Muscle of arm (tissue), 12 donors: ENCODE measurements around the gene SDK2. TPM values are rescaled to one million over a fixed set of nuclear protein-coding genes. Genes with fewer than 3 reads are reported as not detected.
"Not testable (repeated sequence)": the region's sequence is repeated elsewhere in the genome, so short reads cannot be mapped to it uniquely, and the experiment has no call there.

Source experiments
- DNase-seq: peaks from one replicate; pipeline ENCODE4 v3.0.0-alpha.2; 2013
- polyA plus RNA-seq, 12 donors: library from polyadenylated mRNA; unstranded; fragments of 120-200 nt; gene quantifications; one replicate each; pipeline ENCODE4 v1.2.1, GENCODE V29; 2013; ENCODE audit not compliant: insufficient read length in 12 of 12

The SDK2 gene
- polyA plus RNA-seq, 12 donors, result 14.0 to 38.3 (median 28.7) TPM

GRCh38 chr17:73348018-73348828, 296.0 kb downstream of the SDK2 start:
- no peak for DNase-seq

- DNase-seq, result no peak
Measured at GRCh38 chr17:73347351-73347750, 296.9 kb downstream of the SDK2 start.

GRCh38 chr17:73346501-73347162, 297.6 kb downstream of the SDK2 start:
- DNase-seq, result no peak

GRCh38 chr17:73343739-73344454, 300.3 kb downstream of the SDK2 start:
- DNase-seq, result peak; percentile 31

- peak; percentile 85 for DNase-seq
Measured at GRCh38 chr17:73343168-73343634, 301.0 kb downstream of the SDK2 start.

GRCh38 chr17:73342541-73343167, 301.6 kb downstream of the SDK2 start:
- no peak for DNase-seq

- DNase-seq, result peak; percentile 64
Measured at GRCh38 chr17:73342050-73342522, 302.2 kb downstream of the SDK2 start.

- DNase-seq, result no peak
Measured at GRCh38 chr17:73341350-73342049, 302.7 kb downstream of the SDK2 start.

- no peak for DNase-seq
Measured at GRCh38 chr17:73340093-73340596, 304.1 kb downstream of the SDK2 start.

GRCh38 chr17:73338566-73339197, 305.6 kb downstream of the SDK2 start:
- no peak for DNase-seq

- DNase-seq, result peak; percentile 65
Measured at GRCh38 chr17:73338050-73338521, 306.2 kb downstream of the SDK2 start.

GRCh38 chr17:73337330-73337710, 306.9 kb downstream of the SDK2 start:
- DNase-seq, result no peak

GRCh38 chr17:73336408-73337329, 307.6 kb downstream of the SDK2 start:
- DNase-seq, result peak; percentile 38

- DNase-seq, result no peak
Measured at GRCh38 chr17:73335591-73336407, 308.4 kb downstream of the SDK2 start.

- DNase-seq, result no peak
Measured at GRCh38 chr17:73334771-73335513, 309.3 kb downstream of the SDK2 start.

GRCh38 chr17:73333445-73333844, 310.8 kb downstream of the SDK2 start:
- not testable (repeated sequence) for DNase-seq

- no peak for DNase-seq
Measured at GRCh38 chr17:73331060-73331459, 313.2 kb downstream of the SDK2 start.

- no peak for DNase-seq
Measured at GRCh38 chr17:73327676-73328075, 316.6 kb downstream of the SDK2 start.
